IMR-90 (cell line): Measurements from ENCODE around the gene ARF1. TPM values are rescaled to one million over a fixed set of nuclear protein-coding genes. Genes with fewer than 3 reads are reported as not detected.

Source experiments
- ATAC-seq: fragments of 200-7000 bp; cut with Tn5 transposase; 2 replicates; pipeline ENCODE4 v1.9.1; 2020; ENCODE audit warnings: low read depth, mild to moderate bottlenecking, moderate library complexity
- BruUV-seq: library from RNA; stranded (reverse); fragments of 400-500 nt; replicated peaks from 2 replicates; lab custom pipeline; 2021; lab: Mats Ljungman, UMichigan
- CTCF ChIA-PET: fragments of 300-600 bp; formaldehyde crosslinking; extraction: SDS; loops from one replicate; lab custom pipeline; 2021; ENCODE audit warnings: antibody characterized with exemption; lab: Yijun Ruan, JAX
- POLR2A ChIA-PET: fragments of 300-600 bp; sonication (Branson Sonifier 250); formaldehyde crosslinking; loops from one replicate; lab custom pipeline; 2022; ENCODE audit warnings: antibody characterized with exemption; ENCODE audit not compliant: unreplicated experiment; lab: Charles Lee
- DNase-seq: peaks from one replicate; pipeline ENCODE4 v3.0.0; 2013
- H2AFZ ChIP-seq: replicated peaks from 2 replicates; pipeline ENCODE3; 2013; ENCODE audit warnings: low read length, mild to moderate bottlenecking; ENCODE audit not compliant: poor library complexity
- H2AK5ac ChIP-seq: 2 replicates; pipeline ENCODE4 v1.6.1; 2013; ENCODE audit warnings: low read depth, low read length, inconsistent platforms
- H2AK9ac ChIP-seq: replicated peaks from 2 replicates; pipeline ENCODE3; 2013; ENCODE audit warnings: mild to moderate bottlenecking, low read depth, low read length, moderate library complexity; ENCODE audit not compliant: poor library complexity
- H2BK120ac ChIP-seq: 2 replicates; pipeline ENCODE4 v1.6.1; 2013; ENCODE audit warnings: low read depth, low read length, inconsistent platforms
- H2BK15ac ChIP-seq: 3 replicates; pipeline ENCODE4 v1.6.1; 2013; ENCODE audit warnings: low read depth, low read length, inconsistent platforms
- H2BK20ac ChIP-seq: 2 replicates; pipeline ENCODE4 v1.6.1; 2013; ENCODE audit warnings: low read depth, mild to moderate bottlenecking, inconsistent platforms, low read length, moderate library complexity
- H2BK5ac ChIP-seq: 2 replicates; pipeline ENCODE4 v1.6.1; 2013; ENCODE audit warnings: mild to moderate bottlenecking, low read depth, low read length, inconsistent platforms; ENCODE audit not compliant: poor library complexity, severe bottlenecking
- H3K14ac ChIP-seq: replicated peaks from 2 replicates; pipeline ENCODE4 v1.6.1; 2013; ENCODE audit warnings: low read depth, low read length, inconsistent platforms
- H3K18ac ChIP-seq: 2 replicates; pipeline ENCODE4 v1.6.1; 2013; ENCODE audit warnings: low read depth, low read length, control low read depth
- H3K23ac ChIP-seq: 2 replicates; pipeline ENCODE4 v1.6.1; 2013; ENCODE audit warnings: low read depth, low read length, inconsistent platforms
- H3K27ac ChIP-seq: 2 replicates; pipeline ENCODE4 v1.5.1; 2013; ENCODE audit warnings: mild to moderate bottlenecking, control low read depth, low read length; ENCODE audit not compliant: insufficient read depth
- H3K27me3 ChIP-seq: 2 replicates; pipeline ENCODE4 v1.6.1; 2013; ENCODE audit warnings: low read length; ENCODE audit not compliant: control insufficient read depth, insufficient read depth
- H3K36me3 ChIP-seq: 2 replicates; pipeline ENCODE4 v1.6.1; 2013; ENCODE audit warnings: low read length, mixed read lengths; ENCODE audit not compliant: control insufficient read depth, insufficient read depth
- H3K4ac ChIP-seq: 2 replicates; pipeline ENCODE4 v1.6.1; 2013; ENCODE audit warnings: low read depth, low read length, inconsistent platforms
- H3K4me1 ChIP-seq: 2 replicates; pipeline ENCODE4 v1.6.1; 2013; ENCODE audit warnings: low read length, mixed read lengths; ENCODE audit not compliant: control insufficient read depth, insufficient read depth
- H3K4me2 ChIP-seq: 2 replicates; pipeline ENCODE4 v1.6.1; 2013; ENCODE audit warnings: low read depth, mild to moderate bottlenecking, control low read depth, low read length, moderate library complexity
- H3K4me3 ChIP-seq: 2 replicates; pipeline ENCODE4 v1.5.1; 2013; ENCODE audit warnings: low read depth, mild to moderate bottlenecking, control low read depth, low read length, moderate library complexity; ENCODE audit not compliant: insufficient read depth
- H3K56ac ChIP-seq: 2 replicates; pipeline ENCODE4 v1.6.1; 2013; ENCODE audit warnings: low read length, inconsistent platforms; ENCODE audit not compliant: insufficient read depth; ENCODE audit errors: extremely low read depth
- H3K79me1 ChIP-seq, 2 experiments: 2 replicates each; pipeline ENCODE4 v1.6.1; 2013; ENCODE audit warnings: low read length in 2 of 2, inconsistent platforms in 1 of 2, low read depth in 1 of 2
- H3K9ac ChIP-seq: 2 replicates; pipeline ENCODE4 v1.6.1; 2013; ENCODE audit warnings: low read depth, low read length, control low read depth
- H3K9me1 ChIP-seq: 2 replicates; pipeline ENCODE4 v1.6.1; 2013; ENCODE audit warnings: low read length, inconsistent platforms; ENCODE audit not compliant: insufficient read depth
- H3K9me3 ChIP-seq: 2 replicates; pipeline ENCODE4 v1.6.1; 2013; ENCODE audit warnings: low read length; ENCODE audit not compliant: control insufficient read depth, insufficient read depth
- H4K20me1 ChIP-seq: 2 replicates; pipeline ENCODE4 v1.6.1; 2013; ENCODE audit warnings: low read length, inconsistent platforms; ENCODE audit not compliant: insufficient read depth
- H4K5ac ChIP-seq: 2 replicates; pipeline ENCODE4 v1.6.1; 2013; ENCODE audit warnings: mild to moderate bottlenecking, low read depth, low read length, control low read depth
- H4K8ac ChIP-seq, 2 experiments: 2 replicates each; pipeline ENCODE4 v1.6.1; 2013; ENCODE audit warnings: low read depth in 2 of 2, low read length in 2 of 2, control low read depth in 1 of 2, inconsistent platforms in 1 of 2
- H4K91ac ChIP-seq: 2 replicates; pipeline ENCODE4 v1.6.1; 2013; ENCODE audit warnings: low read depth, low read length, inconsistent platforms; ENCODE audit not compliant: insufficient read depth
- BHLHE40 ChIP-seq: fragments of 150-350 bp; IDR thresholded peaks from 2 replicates; pipeline ENCODE4 v1.6.1; 2016; ENCODE audit warnings: mild to moderate bottlenecking, low read depth, low read length
- CEBPB ChIP-seq: IDR thresholded peaks from 2 replicates; pipeline ENCODE4 v1.6.1; 2012; ENCODE audit warnings: low read depth, low read length, improper control_type of control experiment
- ELK1 ChIP-seq: fragments of 150-350 bp; IDR thresholded peaks from 2 replicates; pipeline ENCODE4 v1.6.1; 2016; ENCODE audit warnings: low read depth, mild to moderate bottlenecking, low read length, moderate library complexity, borderline replicate concordance
- FOS ChIP-seq: fragments of 150-350 bp; IDR thresholded peaks from 2 replicates; pipeline ENCODE4 v1.6.1; 2016; ENCODE audit warnings: low read depth, low read length
- RCOR1 ChIP-seq: IDR thresholded peaks from 2 replicates; pipeline ENCODE4 v1.6.1; 2012; ENCODE audit warnings: mild to moderate bottlenecking, low read length, improper control_type of control experiment; ENCODE audit not compliant: insufficient replicate concordance
- WGBS, 2 experiments: methylation state at CpG; one replicate each; pipeline versions ENCODE4 v1.1.5 to v1.1.7; 2013; ENCODE audit warnings: missing lambda C conversion rate in 2 of 2; ENCODE audit not compliant: insufficient read length in 1 of 2; ENCODE audit errors: extremely low coverage in 2 of 2; 5-methylcytosine and 5-hydroxymethylcytosine counted together
- dilution Hi-C: fragments of 300-500 bp; cut with HindIII; formaldehyde crosslinking; loops from one replicate; pipeline ENCODE4 v1.14.3; 2018; ENCODE audit warnings: low sequenced_read_pairs; ENCODE audit not compliant: unreplicated experiment
- in situ Hi-C: fragments of 300-500 bp; cut with MboI; formaldehyde crosslinking; loops from 3 replicates; pipeline ENCODE4 v1.14.3; 2019; ENCODE audit warnings: low sequenced_read_pairs, inconsistent platforms, mixed read lengths
- intact Hi-C: fragments of 100-400 bp; cut with micrococcal nuclease; formaldehyde crosslinking; loops from 2 replicates; pipeline ENCODE4 v1.10.0; 2022
- polyA plus RNA-seq, 3 experiments: library from polyadenylated mRNA; depleted of rRNA; stranded (reverse); fragments of >200 nt; gene quantifications; 2 replicates each; pipeline ENCODE4 v1.2.3, GENCODE V29; 2012; ENCODE audit warnings: low replicate concordance in 1 of 3
- total RNA-seq: library from RNA; depleted of rRNA; stranded (reverse); fragments of >200 nt; gene quantifications from 2 replicates; pipeline ENCODE4 v1.2.3, GENCODE V29; 2012
- TF ChIP-seq, protein P1 (sequence below): conservative IDR thresholded peaks from 2 replicates; pipeline ENCODE4 v1.5.1; 2012; ENCODE audit warnings: mild to moderate bottlenecking, low read depth, low read length, improper control_type of control experiment

ARF1 gene
- total and polyA plus RNA-seq, 2 of the 4 experiments (the other 2 are of a cell fraction), result 330 to 1,100 TPM

DNA sequence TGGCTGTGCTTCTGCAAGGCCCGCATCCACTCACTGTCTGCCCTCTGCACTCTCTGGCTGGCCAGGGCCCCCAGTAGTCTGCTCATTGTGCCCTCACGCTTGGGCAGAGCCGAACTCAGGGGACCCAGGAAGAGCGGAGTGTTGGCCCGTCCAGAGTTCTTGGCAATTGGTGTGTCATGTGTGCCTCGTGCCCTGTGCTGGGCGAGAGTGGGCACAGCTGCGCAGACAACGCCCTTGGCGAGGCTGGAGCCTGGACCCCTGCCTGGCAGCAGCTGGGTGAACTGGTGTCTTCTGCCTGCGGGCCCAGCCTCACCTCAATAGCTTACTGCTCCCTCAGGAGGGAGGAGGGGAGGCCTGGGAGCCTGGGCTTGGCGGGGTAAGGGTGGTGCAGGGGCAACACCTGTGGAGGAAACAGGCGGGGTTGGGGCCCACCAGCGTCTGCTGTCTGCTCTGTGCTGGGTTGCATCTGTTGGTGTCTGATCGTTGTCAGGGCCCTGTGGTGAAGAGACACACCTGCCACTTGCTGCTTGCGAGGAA, 59.7 kb downstream of the ARF1 start:
- POLR2A ChIA-PET, result no interaction called here
- Histone ChIP-seq H3K56ac (no peak overlapping the region), H2AK5ac (no peak overlapping the region; the same call in 1 of the 2 replicates), H3K4me3 (no peak overlapping the region), H2BK120ac (no peak overlapping the region), H4K91ac (no peak overlapping the region), H4K8ac (no peak overlapping the region), H3K9ac (no peak overlapping the region), H3K79me1 (peaks cover 0 to 55% of the 10 kb centered on the region in 2 experiments; a peak in 2 of 4 replicates), H3K9me1 (peaks cover 24% of the 10 kb centered on the region), H3K9me3 (no peaks in the 10 kb centered on the region), H3K14ac (no peak overlapping the region), H2BK20ac (no peak overlapping the region), H2AFZ (peak overlapping the region; percentile 14), H3K27me3 (no peaks in the 10 kb centered on the region; the same call in 1 of the 2 replicates), H3K18ac (no peak overlapping the region), H4K5ac (no peak overlapping the region), H3K36me3 (peaks cover 11% of the 10 kb centered on the region), H3K27ac (peak overlapping the region; percentile 28; the same call in 1 of the 2 replicates), H2BK5ac (no peak overlapping the region), H2BK15ac (no peak overlapping the region), H2AK9ac (peak overlapping the region; percentile 56), H3K4me2 (peak overlapping the region; percentile 93; the same call in 1 of the 2 replicates), H3K4ac (no peak overlapping the region), H3K4me1 (peaks cover 19% of the 10 kb centered on the region), H3K23ac (no peak overlapping the region), H4K20me1 (peaks cover 67% of the 10 kb centered on the region)
- dilution Hi-C loops, result no loop called here
- intact Hi-C loops, result loop anchor here (5.0 kb wide), 1 partner anchor 40 kb away; the partner anchor contains the start of gene C1orf35
- CTCF ChIA-PET, result interaction anchor here (1.3 kb wide), 1 partner anchor 146 kb away, joined by 4 read pairs; no protein-coding TSS in a partner anchor
- BruUV-seq, result no TSS peak
- in situ Hi-C loops, result no loop called here
- no peak for TF ChIP-seq FOS
- no peak for TF ChIP-seq CEBPB
- TF ChIP-seq ELK1, result no peak
- no peak for TF ChIP-seq BHLHE40
- TF ChIP-seq RCOR1, result no peak
- TF ChIP-seq, protein P1, sequence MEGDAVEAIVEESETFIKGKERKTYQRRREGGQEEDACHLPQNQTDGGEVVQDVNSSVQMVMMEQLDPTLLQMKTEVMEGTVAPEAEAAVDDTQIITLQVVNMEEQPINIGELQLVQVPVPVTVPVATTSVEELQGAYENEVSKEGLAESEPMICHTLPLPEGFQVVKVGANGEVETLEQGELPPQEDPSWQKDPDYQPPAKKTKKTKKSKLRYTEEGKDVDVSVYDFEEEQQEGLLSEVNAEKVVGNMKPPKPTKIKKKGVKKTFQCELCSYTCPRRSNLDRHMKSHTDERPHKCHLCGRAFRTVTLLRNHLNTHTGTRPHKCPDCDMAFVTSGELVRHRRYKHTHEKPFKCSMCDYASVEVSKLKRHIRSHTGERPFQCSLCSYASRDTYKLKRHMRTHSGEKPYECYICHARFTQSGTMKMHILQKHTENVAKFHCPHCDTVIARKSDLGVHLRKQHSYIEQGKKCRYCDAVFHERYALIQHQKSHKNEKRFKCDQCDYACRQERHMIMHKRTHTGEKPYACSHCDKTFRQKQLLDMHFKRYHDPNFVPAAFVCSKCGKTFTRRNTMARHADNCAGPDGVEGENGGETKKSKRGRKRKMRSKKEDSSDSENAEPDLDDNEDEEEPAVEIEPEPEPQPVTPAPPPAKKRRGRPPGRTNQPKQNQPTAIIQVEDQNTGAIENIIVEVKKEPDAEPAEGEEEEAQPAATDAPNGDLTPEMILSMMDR, result no peak
- DNase-seq (no peak), ATAC-seq (no peak)
- WGBS, 2 experiments, result 80% methylated on average over 1 of the region's 16 CpGs; no CpG with 5 or more reads in 1 of the 2 experiments
